GM19025 (cell line): ENCODE measurements around the gene FAM153A.
"Not testable (repeated sequence)": the region's sequence is repeated elsewhere in the genome, so short reads cannot be mapped to it uniquely, and the experiment has no call there.

Source experiments
- ATAC-seq: cut with Tn5 transposase; IDR thresholded peaks from one replicate; pipeline ENCODE4 v1.9.1; 2021; ENCODE audit warnings: mild to moderate bottlenecking, low read depth, moderate library complexity; ENCODE audit not compliant: unreplicated experiment

The FAM153A gene

GRCh38 chr5:177760954-177761353 is 21.7 kb downstream of the FAM153A start:
- ATAC-seq: not testable (repeated sequence)

- not testable (repeated sequence) for ATAC-seq
Observed at GRCh38 chr5:177747354-177747753, 35.3 kb downstream of the FAM153A start.

- not testable (repeated sequence) for ATAC-seq
Observed at GRCh38 chr5:177724858-177725257, 57.8 kb downstream of the FAM153A start.

GRCh38 chr5:177723831-177724485 is 58.7 kb downstream of the FAM153A start:
- ATAC-seq: not testable (repeated sequence)

- ATAC-seq: not testable (repeated sequence)
Observed at GRCh38 chr5:177722829-177723228, 59.9 kb downstream of the FAM153A start.

GRCh38 chr5:177719989-177720388 is 62.7 kb downstream of the FAM153A start:
- ATAC-seq: not testable (repeated sequence)

GRCh38 chr5:177715423-177715822 is 67.3 kb downstream of the FAM153A start:
- not testable (repeated sequence) for ATAC-seq

GRCh38 chr5:177696100-177696499 is 86.6 kb downstream of the FAM153A start:
- not testable (repeated sequence) for ATAC-seq

GRCh38 chr5:177695356-177695930 is 87.3 kb downstream of the FAM153A start:
- not testable (repeated sequence) for ATAC-seq

GRCh38 chr5:177694518-177694835 is 88.2 kb downstream of the FAM153A start:
- ATAC-seq: not testable (repeated sequence)

- ATAC-seq: not testable (repeated sequence)
Observed at GRCh38 chr5:177693671-177694517, 88.8 kb downstream of the FAM153A start.

GRCh38 chr5:177692969-177693368 is 89.7 kb downstream of the FAM153A start:
- ATAC-seq: not testable (repeated sequence)

GRCh38 chr5:177692507-177692906 is 90.2 kb downstream of the FAM153A start:
- ATAC-seq: not testable (repeated sequence)

- not testable (repeated sequence) for ATAC-seq
Observed at GRCh38 chr5:177689011-177689610, 93.6 kb downstream of the FAM153A start.

GRCh38 chr5:177688091-177688490 is 94.6 kb downstream of the FAM153A start:
- ATAC-seq: not testable (repeated sequence)

- not testable (repeated sequence) for ATAC-seq
Observed at GRCh38 chr5:177681920-177682319, 100.8 kb downstream of the FAM153A start.
